Suppressor macrophage treated with lipopolysaccharide for 1 hour (primary cell): Measurements from ENCODE around the gene GPSM3.
A peak's percentile ranks its signal among the peaks of the same experiment; 100 is the strongest.
"Not testable (repeated sequence)": the region's sequence is repeated elsewhere in the genome, so short reads cannot be mapped to it uniquely, and the experiment has no call there.

Experiments
- DNase-seq, 3 donors: peaks; one replicate each; pipeline ENCODE4 v3.0.0-alpha.2; 2020 to 2022

GPSM3 gene

GRCh38 chr6:32192608-32193039 is at the start of gene GPSM3:
Gene GPSM3 (minus strand): TSS chr6:32192643. CDS start chr6:32192513, 130 bp downstream.
- DNase-seq, result peak; percentile 62 to 84 (median 68)

- DNase-seq, result no peak
Observed at GRCh38 chr6:32240686-32241085, 48.2 kb upstream of the GPSM3 start.

GRCh38 chr6:32239462-32239861 is 47.0 kb upstream of the GPSM3 start:
- no peak for DNase-seq

GRCh38 chr6:32234934-32235333 is 42.5 kb upstream of the GPSM3 start:
- no peak for DNase-seq

- no peak for DNase-seq
Observed at GRCh38 chr6:32226434-32226833, 34.0 kb upstream of the GPSM3 start.

GRCh38 chr6:32224696-32225095 is 32.3 kb upstream of the GPSM3 start:
- no peak for DNase-seq

GRCh38 chr6:32223258-32224235 is 31.1 kb upstream of the GPSM3 start, which contains the start of gene NOTCH4:
Gene NOTCH4 (minus strand): TSS chr6:32224067. CDS start chr6:32223928, 139 bp downstream.
- no peak for DNase-seq

- no peak for DNase-seq
Observed at GRCh38 chr6:32222333-32223230, 30.1 kb upstream of the GPSM3 start.

GRCh38 chr6:32220021-32220420 is 27.6 kb upstream of the GPSM3 start:
- no peak for DNase-seq

GRCh38 chr6:32218167-32218566 is 25.7 kb upstream of the GPSM3 start:
- no peak for DNase-seq

GRCh38 chr6:32216998-32217397 is 24.6 kb upstream of the GPSM3 start:
- no peak for DNase-seq

- no peak for DNase-seq
Observed at GRCh38 chr6:32216285-32216684, 23.8 kb upstream of the GPSM3 start.

- no peak for DNase-seq
Observed at GRCh38 chr6:32215617-32216016, 23.2 kb upstream of the GPSM3 start.

- peak in 1 of 3 donors; percentile 19 for DNase-seq
Observed at GRCh38 chr6:32214126-32214525, 21.7 kb upstream of the GPSM3 start.

GRCh38 chr6:32213649-32214048 is 21.2 kb upstream of the GPSM3 start:
- DNase-seq, result no peak

GRCh38 chr6:32212076-32212760 is 19.8 kb upstream of the GPSM3 start:
- no peak for DNase-seq

- DNase-seq, result not testable (repeated sequence)
Observed at GRCh38 chr6:32211432-32211831, 19.0 kb upstream of the GPSM3 start.

GRCh38 chr6:32210191-32210601 is 17.8 kb upstream of the GPSM3 start:
- no peak for DNase-seq

GRCh38 chr6:32208996-32209395 is 16.6 kb upstream of the GPSM3 start:
- no peak for DNase-seq

- DNase-seq, result no peak
Observed at GRCh38 chr6:32204268-32204715, 11.8 kb upstream of the GPSM3 start.

- no peak for DNase-seq
Observed at GRCh38 chr6:32203426-32204267, 11.2 kb upstream of the GPSM3 start.

GRCh38 chr6:32202186-32202585 is 9.7 kb upstream of the GPSM3 start:
- no peak for DNase-seq
